GM21576 (cell line): ENCODE measurements around the gene SUMO1.

Source experiments
- ATAC-seq: cut with Tn5 transposase; IDR thresholded peaks from one replicate; pipeline ENCODE4 v1.9.1; 2021; ENCODE audit warnings: mild to moderate bottlenecking, moderate library complexity; ENCODE audit not compliant: unreplicated experiment

SUMO1 gene

DNA sequence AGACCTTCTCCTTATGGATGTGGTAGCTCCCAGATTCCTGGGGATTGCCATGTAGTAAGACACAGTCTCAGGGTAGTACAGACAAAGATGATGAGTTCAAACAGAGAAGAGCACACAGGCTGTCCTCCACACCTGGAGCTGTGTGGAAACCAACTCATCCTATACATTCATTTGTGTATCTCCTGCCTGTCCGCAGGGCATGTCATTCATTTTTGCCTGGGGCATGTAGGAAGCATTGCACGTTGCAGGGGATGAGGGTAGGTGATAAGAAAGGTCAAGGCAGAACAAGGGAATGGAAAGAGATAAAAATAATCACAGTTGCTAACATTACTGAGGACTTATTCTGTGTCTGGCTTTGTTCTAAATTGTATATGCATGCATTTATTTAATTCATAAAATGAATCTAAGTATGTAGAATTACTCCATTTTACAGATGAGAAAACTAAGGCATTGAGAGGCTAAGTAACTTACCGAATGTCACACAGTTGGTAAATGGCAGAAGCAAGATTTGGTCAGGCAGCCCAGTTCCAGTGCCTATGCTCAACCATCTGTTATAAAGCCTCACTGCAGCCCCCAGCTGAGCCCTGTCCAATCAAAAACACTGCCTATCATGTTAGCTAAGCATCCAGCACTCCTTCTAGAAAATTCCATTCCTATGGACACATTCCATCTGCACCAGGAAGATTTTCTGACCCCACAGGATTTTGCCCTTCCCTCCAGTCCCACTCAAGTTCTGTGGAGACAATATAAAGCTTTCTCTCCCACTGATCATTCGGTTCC is 81.0 kb downstream of the SUMO1 start:
- no peak for ATAC-seq
